ENCODE results near the gene MYO18B.

Gene MYO18B

GRCh38 chr22:25742918-25743708 lies 1.1 kb downstream of the MYO18B start:
- no peak overlapping the region for H3K4me3 ChIP-seq (ENCODE audit: low read depth in 1 of 2, low read length in 2 of 2)
- no peak overlapping the region for H3K27ac ChIP-seq (ENCODE audit: low read length)
- H3K9me3 ChIP-seq (ENCODE audit: control insufficient read depth in 1 of 2, low read length in 2 of 2), result no peaks in the 10 kb centered on the region

GRCh38 chr22:25744694-25745093 lies 2.7 kb downstream of the MYO18B start:
- Histone ChIP-seq H3K4me1 (ENCODE audit: control insufficient read depth in 1 of 2, insufficient read depth in 2 of 2, low read length in 2 of 2) (no peaks in the 10 kb centered on the region), H3K27me3 (ENCODE audit: low read depth, low read length) (no peaks in the 10 kb centered on the region), H3K27ac (ENCODE audit: low read length) (no peak overlapping the region), H3K36me3 (ENCODE audit: control insufficient read depth in 1 of 2, insufficient read depth in 2 of 2, low read length in 2 of 2) (no peaks in the 10 kb centered on the region), H3K9me3 (ENCODE audit: control insufficient read depth in 1 of 2, low read length in 2 of 2) (no peaks in the 10 kb centered on the region), H3K4me3 (ENCODE audit: low read depth in 1 of 2, low read length in 2 of 2) (no peak overlapping the region)

More at GRCh38 chr22:25742918-25743708, 1.1 kb downstream of the MYO18B start:
- Histone ChIP-seq H3K36me3 (ENCODE audit: control insufficient read depth in 1 of 2, insufficient read depth in 2 of 2, low read length in 2 of 2) (no peaks in the 10 kb centered on the region), H3K4me1 (ENCODE audit: control insufficient read depth in 1 of 2, insufficient read depth in 2 of 2, low read length in 2 of 2) (no peaks in the 10 kb centered on the region), H3K27me3 (ENCODE audit: low read depth, low read length) (no peaks in the 10 kb centered on the region)

GRCh38 chr22:25745341-25746011 lies 3.5 kb downstream of the MYO18B start:
- Histone ChIP-seq H3K4me3 (ENCODE audit: low read depth in 1 of 2, low read length in 2 of 2) (no peak overlapping the region), H3K27me3 (ENCODE audit: low read depth, low read length) (no peaks in the 10 kb centered on the region), H3K27ac (ENCODE audit: low read length) (no peak overlapping the region), H3K4me1 (ENCODE audit: control insufficient read depth in 1 of 2, insufficient read depth in 2 of 2, low read length in 2 of 2) (no peaks in the 10 kb centered on the region), H3K36me3 (ENCODE audit: control insufficient read depth in 1 of 2, insufficient read depth in 2 of 2, low read length in 2 of 2) (no peaks in the 10 kb centered on the region), H3K9me3 (ENCODE audit: control insufficient read depth in 1 of 2, low read length in 2 of 2) (no peaks in the 10 kb centered on the region)

GRCh38 chr22:25746012-25746373 lies 4.0 kb downstream of the MYO18B start:
- H3K36me3 ChIP-seq (ENCODE audit: control insufficient read depth in 1 of 2, insufficient read depth in 2 of 2, low read length in 2 of 2), result no peaks in the 10 kb centered on the region
- no peak overlapping the region for H3K4me3 ChIP-seq (ENCODE audit: low read depth in 1 of 2, low read length in 2 of 2)
- H3K27ac ChIP-seq (ENCODE audit: low read length), result no peak overlapping the region
- H3K9me3 ChIP-seq (ENCODE audit: control insufficient read depth in 1 of 2, low read length in 2 of 2), result no peaks in the 10 kb centered on the region
- no peaks in the 10 kb centered on the region for H3K27me3 ChIP-seq (ENCODE audit: low read depth, low read length)
- H3K4me1 ChIP-seq (ENCODE audit: control insufficient read depth in 1 of 2, insufficient read depth in 2 of 2, low read length in 2 of 2), result no peaks in the 10 kb centered on the region

GRCh38 chr22:25747245-25747944 lies 5.4 kb downstream of the MYO18B start:
- Histone ChIP-seq H3K4me3 (ENCODE audit: low read depth in 1 of 2, low read length in 2 of 2) (no peak overlapping the region), H3K27ac (ENCODE audit: low read length) (no peak overlapping the region), H3K36me3 (ENCODE audit: control insufficient read depth in 1 of 2, insufficient read depth in 2 of 2, low read length in 2 of 2) (no peaks in the 10 kb centered on the region), H3K9me3 (ENCODE audit: control insufficient read depth in 1 of 2, low read length in 2 of 2) (no peaks in the 10 kb centered on the region), H3K27me3 (ENCODE audit: low read depth, low read length) (no peaks in the 10 kb centered on the region), H3K4me1 (ENCODE audit: control insufficient read depth in 1 of 2, insufficient read depth in 2 of 2, low read length in 2 of 2) (no peaks in the 10 kb centered on the region)

GRCh38 chr22:25748140-25748539 lies 6.2 kb downstream of the MYO18B start:
- Histone ChIP-seq H3K36me3 (ENCODE audit: control insufficient read depth in 1 of 2, insufficient read depth in 2 of 2, low read length in 2 of 2) (no peaks in the 10 kb centered on the region), H3K27ac (ENCODE audit: low read length) (no peak overlapping the region), H3K9me3 (ENCODE audit: control insufficient read depth in 1 of 2, low read length in 2 of 2) (no peaks in the 10 kb centered on the region), H3K4me3 (ENCODE audit: low read depth in 1 of 2, low read length in 2 of 2) (no peak overlapping the region), H3K27me3 (ENCODE audit: low read depth, low read length) (no peaks in the 10 kb centered on the region), H3K4me1 (ENCODE audit: control insufficient read depth in 1 of 2, insufficient read depth in 2 of 2, low read length in 2 of 2) (no peaks in the 10 kb centered on the region)

- Histone ChIP-seq H3K4me1 (ENCODE audit: control insufficient read depth in 1 of 2, insufficient read depth in 2 of 2, low read length in 2 of 2) (no peaks in the 10 kb centered on the region), H3K27me3 (ENCODE audit: low read depth, low read length) (no peaks in the 10 kb centered on the region), H3K4me3 (ENCODE audit: low read depth in 1 of 2, low read length in 2 of 2) (no peak overlapping the region), H3K9me3 (ENCODE audit: control insufficient read depth in 1 of 2, low read length in 2 of 2) (no peaks in the 10 kb centered on the region), H3K27ac (ENCODE audit: low read length) (no peak overlapping the region), H3K36me3 (ENCODE audit: control insufficient read depth in 1 of 2, insufficient read depth in 2 of 2, low read length in 2 of 2) (no peaks in the 10 kb centered on the region)
Measured at GRCh38 chr22:25748704-25749103, 6.7 kb downstream of the MYO18B start.

GRCh38 chr22:25749420-25750169 lies 7.6 kb downstream of the MYO18B start:
- H3K36me3 ChIP-seq (ENCODE audit: control insufficient read depth in 1 of 2, insufficient read depth in 2 of 2, low read length in 2 of 2), result no peaks in the 10 kb centered on the region
- no peak overlapping the region for H3K4me3 ChIP-seq (ENCODE audit: low read depth in 1 of 2, low read length in 2 of 2)
- no peak overlapping the region for H3K27ac ChIP-seq (ENCODE audit: low read length)
- H3K4me1 ChIP-seq (ENCODE audit: control insufficient read depth in 1 of 2, insufficient read depth in 2 of 2, low read length in 2 of 2), result peaks cover 0 to 3% of the 10 kb centered on the region in 2 donors
- H3K9me3 ChIP-seq (ENCODE audit: control insufficient read depth in 1 of 2, low read length in 2 of 2), result no peaks in the 10 kb centered on the region
- H3K27me3 ChIP-seq (ENCODE audit: low read depth, low read length), result no peaks in the 10 kb centered on the region

- H3K27me3 ChIP-seq (ENCODE audit: low read depth, low read length), result no peaks in the 10 kb centered on the region
Measured at GRCh38 chr22:25750569-25751173, 8.7 kb downstream of the MYO18B start.

GRCh38 chr22:25751174-25751581 lies 9.2 kb downstream of the MYO18B start:
- Histone ChIP-seq H3K4me1 (ENCODE audit: control insufficient read depth in 1 of 2, insufficient read depth in 2 of 2, low read length in 2 of 2) (peaks cover 0 to 3% of the 10 kb centered on the region in 2 donors), H3K4me3 (ENCODE audit: low read depth in 1 of 2, low read length in 2 of 2) (no peak overlapping the region), H3K36me3 (ENCODE audit: control insufficient read depth in 1 of 2, insufficient read depth in 2 of 2, low read length in 2 of 2) (no peaks in the 10 kb centered on the region), H3K9me3 (ENCODE audit: control insufficient read depth in 1 of 2, low read length in 2 of 2) (no peaks in the 10 kb centered on the region), H3K27me3 (ENCODE audit: low read depth, low read length) (no peaks in the 10 kb centered on the region), H3K27ac (ENCODE audit: low read length) (no peak overlapping the region)

More at GRCh38 chr22:25750569-25751173, 8.7 kb downstream of the MYO18B start:
- H3K27ac ChIP-seq (ENCODE audit: low read length), result no peak overlapping the region
- peaks cover 0 to 3% of the 10 kb centered on the region in 2 donors for H3K4me1 ChIP-seq (ENCODE audit: control insufficient read depth in 1 of 2, insufficient read depth in 2 of 2, low read length in 2 of 2)
- H3K9me3 ChIP-seq (ENCODE audit: control insufficient read depth in 1 of 2, low read length in 2 of 2), result no peaks in the 10 kb centered on the region
- H3K4me3 ChIP-seq (ENCODE audit: low read depth in 1 of 2, low read length in 2 of 2), result no peak overlapping the region
- no peaks in the 10 kb centered on the region for H3K36me3 ChIP-seq (ENCODE audit: control insufficient read depth in 1 of 2, insufficient read depth in 2 of 2, low read length in 2 of 2)

All from muscle layer of duodenum (tissue), 2 donors.